OCI-LY7 (cell line): Measurements from ENCODE around the gene TMEM131L.

Experiments used
- EZH2phosphoT487 ChIP-seq: fragments of 200-600 bp; sonication (generic); IDR thresholded peaks from 2 replicates; pipeline ENCODE4 v1.6.1; 2018; ENCODE audit warnings: low read depth, borderline replicate concordance, mild to moderate bottlenecking, mixed run types, antibody characterized with exemption, low read length, moderate library complexity, mixed read lengths
- TF ChIP-seq, protein P1 (sequence below): fragments of 200-600 bp; sonication (generic); conservative IDR thresholded peaks from 2 replicates; pipeline ENCODE4 v1.5.1; 2014; ENCODE audit warnings: mild to moderate bottlenecking, antibody characterized with exemption, low read length, moderate library complexity, mixed read lengths

DNA sequence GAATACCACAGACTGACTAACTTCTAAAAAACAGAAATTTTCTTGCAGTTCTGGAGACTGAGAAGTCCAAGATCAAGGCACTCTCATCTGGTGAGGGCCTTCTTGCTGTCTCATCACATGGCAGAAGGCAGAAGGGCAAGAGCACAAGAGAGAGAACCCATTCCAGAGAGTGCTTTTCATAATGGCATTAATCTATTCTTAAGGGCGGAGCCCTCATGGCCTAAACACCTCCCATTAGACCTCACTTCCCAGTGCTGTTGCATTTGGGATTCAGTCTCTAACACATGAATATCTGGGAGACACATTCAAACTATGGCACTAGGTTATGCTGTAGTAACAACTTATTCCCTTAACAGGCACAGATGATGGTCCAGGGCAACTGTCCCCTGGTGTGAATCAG lies 180.8 kb downstream of the TMEM131L start:
- TF ChIP-seq, protein P1, sequence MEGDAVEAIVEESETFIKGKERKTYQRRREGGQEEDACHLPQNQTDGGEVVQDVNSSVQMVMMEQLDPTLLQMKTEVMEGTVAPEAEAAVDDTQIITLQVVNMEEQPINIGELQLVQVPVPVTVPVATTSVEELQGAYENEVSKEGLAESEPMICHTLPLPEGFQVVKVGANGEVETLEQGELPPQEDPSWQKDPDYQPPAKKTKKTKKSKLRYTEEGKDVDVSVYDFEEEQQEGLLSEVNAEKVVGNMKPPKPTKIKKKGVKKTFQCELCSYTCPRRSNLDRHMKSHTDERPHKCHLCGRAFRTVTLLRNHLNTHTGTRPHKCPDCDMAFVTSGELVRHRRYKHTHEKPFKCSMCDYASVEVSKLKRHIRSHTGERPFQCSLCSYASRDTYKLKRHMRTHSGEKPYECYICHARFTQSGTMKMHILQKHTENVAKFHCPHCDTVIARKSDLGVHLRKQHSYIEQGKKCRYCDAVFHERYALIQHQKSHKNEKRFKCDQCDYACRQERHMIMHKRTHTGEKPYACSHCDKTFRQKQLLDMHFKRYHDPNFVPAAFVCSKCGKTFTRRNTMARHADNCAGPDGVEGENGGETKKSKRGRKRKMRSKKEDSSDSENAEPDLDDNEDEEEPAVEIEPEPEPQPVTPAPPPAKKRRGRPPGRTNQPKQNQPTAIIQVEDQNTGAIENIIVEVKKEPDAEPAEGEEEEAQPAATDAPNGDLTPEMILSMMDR: no peak
- TF ChIP-seq EZH2phosphoT487: no peak
